DND-41 (cell line): Measurements from ENCODE around the gene DCPS.

Experiments used
- ATAC-seq: fragments of 200-7000 bp; cut with Tn5 transposase; 3 replicates; pipeline ENCODE4 v1.9.1; 2021; ENCODE audit warnings: low read depth; ENCODE audit not compliant: insufficient read depth
- DNase-seq: peaks from one replicate; pipeline ENCODE4 v3.0.0-alpha.2; 2020
- H2AFZ ChIP-seq: 2 replicates; pipeline ENCODE4 v1.6.0; 2012; ENCODE audit warnings: low read depth, low read length
- H3K27ac ChIP-seq: 2 replicates; pipeline ENCODE4 v1.5.1; 2012; ENCODE audit warnings: low read length, inconsistent platforms
- H3K27me3 ChIP-seq: fragments of 200-600 bp; sonication (generic); 2 replicates; pipeline ENCODE4 v1.6.0; 2012; ENCODE audit warnings: low read length, mild to moderate bottlenecking, inconsistent platforms; ENCODE audit not compliant: insufficient read depth, poor library complexity
- H3K36me3 ChIP-seq: 2 replicates; pipeline ENCODE4 v1.5.1; 2012; ENCODE audit warnings: low read length, inconsistent platforms; ENCODE audit not compliant: insufficient read depth
- H3K4me1 ChIP-seq: 2 replicates; pipeline ENCODE4 v1.5.1; 2012; ENCODE audit warnings: mild to moderate bottlenecking, low read length; ENCODE audit not compliant: insufficient read depth
- H3K4me2 ChIP-seq: 2 replicates; pipeline ENCODE4 v1.6.0; 2012; ENCODE audit warnings: mild to moderate bottlenecking, moderate library complexity, low read length, inconsistent platforms; ENCODE audit not compliant: insufficient read depth
- H3K4me3 ChIP-seq, 2 experiments: fragments of 200-600 bp in 1 of 2; shearing (Covaris generic) in 1 of 2; 2 replicates each; pipeline ENCODE4 v1.5.1; 2012 to 2016; ENCODE audit warnings: inconsistent platforms in 2 of 2, low read length in 2 of 2, mild to moderate bottlenecking in 2 of 2, low read depth in 1 of 2, moderate library complexity in 1 of 2
- H3K79me2 ChIP-seq: 2 replicates; pipeline ENCODE4 v1.6.0; 2012; ENCODE audit warnings: low read length, inconsistent platforms; ENCODE audit not compliant: insufficient read depth
- H3K9ac ChIP-seq: 2 replicates; pipeline ENCODE4 v1.6.0; 2012; ENCODE audit warnings: low read depth, mild to moderate bottlenecking, inconsistent platforms, low read length, moderate library complexity
- H3K9me3 ChIP-seq: 2 replicates; pipeline ENCODE4 v1.5.1; 2012; ENCODE audit warnings: low read length, moderate library complexity, mild to moderate bottlenecking, inconsistent platforms; ENCODE audit not compliant: insufficient read depth, severe bottlenecking
- H4K20me1 ChIP-seq: 2 replicates; pipeline ENCODE4 v1.6.0; 2012; ENCODE audit warnings: low read length; ENCODE audit not compliant: insufficient read depth
- EZH2 ChIP-seq: IDR thresholded peaks from 3 replicates; pipeline ENCODE4 v1.6.1; 2012; ENCODE audit warnings: borderline replicate concordance, low read depth, mild to moderate bottlenecking, moderate library complexity, low read length, inconsistent platforms; ENCODE audit not compliant: severe bottlenecking
- TF ChIP-seq, protein P1 (sequence below): IDR thresholded peaks from 2 replicates; pipeline ENCODE4 v1.5.1; 2012; ENCODE audit warnings: borderline replicate concordance, low read length, moderate library complexity, mild to moderate bottlenecking; ENCODE audit not compliant: poor library complexity, severe bottlenecking; ENCODE audit errors: extremely low read depth

Gene DCPS

GRCh38 chr11:126257144-126257543 is 46.7 kb upstream of the DCPS start:
- H4K20me1 ChIP-seq: no peaks in the 10 kb centered on the region
- H3K36me3 ChIP-seq: peaks cover 54% of the 10 kb centered on the region
- ATAC-seq: no peak
- H2AFZ ChIP-seq: no peak overlapping the region
- TF ChIP-seq, protein P1, sequence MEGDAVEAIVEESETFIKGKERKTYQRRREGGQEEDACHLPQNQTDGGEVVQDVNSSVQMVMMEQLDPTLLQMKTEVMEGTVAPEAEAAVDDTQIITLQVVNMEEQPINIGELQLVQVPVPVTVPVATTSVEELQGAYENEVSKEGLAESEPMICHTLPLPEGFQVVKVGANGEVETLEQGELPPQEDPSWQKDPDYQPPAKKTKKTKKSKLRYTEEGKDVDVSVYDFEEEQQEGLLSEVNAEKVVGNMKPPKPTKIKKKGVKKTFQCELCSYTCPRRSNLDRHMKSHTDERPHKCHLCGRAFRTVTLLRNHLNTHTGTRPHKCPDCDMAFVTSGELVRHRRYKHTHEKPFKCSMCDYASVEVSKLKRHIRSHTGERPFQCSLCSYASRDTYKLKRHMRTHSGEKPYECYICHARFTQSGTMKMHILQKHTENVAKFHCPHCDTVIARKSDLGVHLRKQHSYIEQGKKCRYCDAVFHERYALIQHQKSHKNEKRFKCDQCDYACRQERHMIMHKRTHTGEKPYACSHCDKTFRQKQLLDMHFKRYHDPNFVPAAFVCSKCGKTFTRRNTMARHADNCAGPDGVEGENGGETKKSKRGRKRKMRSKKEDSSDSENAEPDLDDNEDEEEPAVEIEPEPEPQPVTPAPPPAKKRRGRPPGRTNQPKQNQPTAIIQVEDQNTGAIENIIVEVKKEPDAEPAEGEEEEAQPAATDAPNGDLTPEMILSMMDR: no peak
- no peak for TF ChIP-seq EZH2
- no peaks in the 10 kb centered on the region for H3K27me3 ChIP-seq
- no peaks in the 10 kb centered on the region for H3K4me1 ChIP-seq
- H3K79me2 ChIP-seq: no peaks in the 10 kb centered on the region
- no peaks in the 10 kb centered on the region for H3K9me3 ChIP-seq
- DNase-seq: no peak
- no peak overlapping the region for H3K4me3 ChIP-seq
- H3K9ac ChIP-seq: no peak overlapping the region
- no peak overlapping the region for H3K27ac ChIP-seq
- H3K4me2 ChIP-seq: no peak overlapping the region

DNA sequence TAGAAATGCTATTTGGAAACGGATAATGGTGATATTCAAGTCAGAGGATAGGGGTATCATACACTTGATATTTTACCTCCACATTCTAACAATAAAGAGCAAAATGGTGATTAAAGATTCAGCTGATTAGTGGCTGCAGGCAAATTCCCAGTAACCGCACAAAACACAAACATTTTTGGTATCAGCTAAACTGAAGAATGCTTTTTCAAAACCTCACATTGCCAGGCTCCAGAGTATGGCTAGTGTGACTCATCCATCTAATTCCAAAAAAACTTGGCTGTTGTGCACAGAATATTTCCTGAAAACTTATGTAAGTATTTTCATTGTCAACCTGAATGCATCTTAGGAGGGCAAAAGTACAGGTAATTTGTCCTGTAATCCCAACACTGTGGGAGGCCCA is 46.1 kb upstream of the DCPS start:
- H3K79me2 ChIP-seq: no peaks in the 10 kb centered on the region
- H4K20me1 ChIP-seq: no peaks in the 10 kb centered on the region
- H3K4me1 ChIP-seq: no peaks in the 10 kb centered on the region
- H3K4me3 ChIP-seq: no peak overlapping the region
- no peak for ATAC-seq
- H3K27me3 ChIP-seq: no peaks in the 10 kb centered on the region
- no peak for TF ChIP-seq EZH2
- TF ChIP-seq, protein P1: no peak
- no peak overlapping the region for H3K27ac ChIP-seq
- H3K36me3 ChIP-seq: peaks cover 56% of the 10 kb centered on the region
- no peak overlapping the region for H3K9ac ChIP-seq
- H2AFZ ChIP-seq: no peak overlapping the region
- no peak for DNase-seq
- no peaks in the 10 kb centered on the region for H3K9me3 ChIP-seq
- no peak overlapping the region for H3K4me2 ChIP-seq

DNA sequence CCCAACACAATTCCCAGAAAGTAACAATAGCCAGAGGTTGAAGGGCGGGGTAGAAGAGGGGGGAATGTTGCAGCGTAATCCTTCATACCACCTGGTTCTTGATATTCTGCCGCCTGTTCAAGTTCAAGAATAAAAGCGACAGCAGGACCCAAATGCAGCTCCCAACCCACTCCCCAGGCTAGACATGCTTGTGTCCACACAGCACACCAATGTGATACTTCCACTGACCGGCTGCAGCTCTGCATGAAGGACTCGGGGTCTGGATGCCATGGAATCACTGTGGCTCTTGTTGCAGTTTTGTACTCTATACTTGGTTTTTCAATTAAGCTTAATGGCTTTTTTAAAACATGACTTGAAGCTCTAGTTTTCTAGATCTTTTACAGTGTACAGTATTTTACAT is 41.6 kb upstream of the DCPS start:
- Histone ChIP-seq H2AFZ (no peak overlapping the region), H3K79me2 (peaks cover 15% of the 10 kb centered on the region), H3K36me3 (peaks cover 64% of the 10 kb centered on the region), H3K27me3 (no peaks in the 10 kb centered on the region), H3K9ac (no peak overlapping the region), H3K9me3 (no peaks in the 10 kb centered on the region), H4K20me1 (peaks cover 4% of the 10 kb centered on the region; the same call in 1 of the 2 replicates), H3K4me1 (peaks cover 11% of the 10 kb centered on the region), H3K27ac (no peak overlapping the region), H3K4me3 (no peak overlapping the region), H3K4me2 (no peak overlapping the region)
- ATAC-seq (no peak), DNase-seq (no peak)
- no peak for TF ChIP-seq EZH2
- TF ChIP-seq, protein P1: no peak

DNA sequence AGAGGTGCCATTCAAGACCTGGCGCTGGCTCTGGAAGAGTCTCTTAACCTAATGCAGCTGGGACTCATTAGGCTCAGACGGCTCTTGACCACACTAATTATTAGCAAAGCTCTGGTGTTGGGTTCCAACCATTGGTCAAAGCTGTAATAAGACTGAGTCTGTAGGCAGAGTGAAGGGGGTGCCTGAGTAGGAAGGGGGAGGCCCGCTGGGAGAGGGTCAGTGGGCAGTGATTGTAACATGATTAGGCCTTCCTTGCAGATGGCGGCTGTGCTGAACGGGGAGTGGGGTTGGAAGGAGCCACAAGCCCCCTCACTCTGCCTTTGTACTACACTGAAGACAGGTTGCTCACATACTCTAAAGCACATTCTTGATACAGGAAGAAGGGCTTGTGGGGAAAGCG is 40.4 kb upstream of the DCPS start:
- peaks cover 61% of the 10 kb centered on the region for H3K36me3 ChIP-seq
- DNase-seq: no peak

More for the DNA sequence above, 40.4 kb upstream of the DCPS start:
- no peak overlapping the region for H3K9ac ChIP-seq
- H3K79me2 ChIP-seq: peaks cover 28% of the 10 kb centered on the region
- no peak overlapping the region for H3K27ac ChIP-seq
- no peak overlapping the region for H3K4me2 ChIP-seq
- no peak for ATAC-seq
- TF ChIP-seq, protein P1: no peak
- no peak for TF ChIP-seq EZH2
- H3K4me1 ChIP-seq: peaks cover 19% of the 10 kb centered on the region
- no peak overlapping the region for H3K4me3 ChIP-seq
- peaks cover 4% of the 10 kb centered on the region; the same call in 1 of the 2 replicates for H4K20me1 ChIP-seq
- no peaks in the 10 kb centered on the region for H3K27me3 ChIP-seq
- no peaks in the 10 kb centered on the region for H3K9me3 ChIP-seq
- no peak overlapping the region for H2AFZ ChIP-seq
